GM10266 (cell line): ENCODE measurements around the gene PDZRN3.
"Not testable (repeated sequence)": the region's sequence is repeated elsewhere in the genome, so short reads cannot be mapped to it uniquely, and the experiment has no call there.

ENCODE experiments used
- DNase-seq: peaks from one replicate; pipeline ENCODE4 v3.0.0; 2012; ENCODE audit errors: extremely low spot score
- TF ChIP-seq, protein P1 (sequence below): IDR thresholded peaks from 2 replicates; pipeline ENCODE4 v1.5.1; 2012; ENCODE audit warnings: mild to moderate bottlenecking, low read depth; ENCODE audit not compliant: control insufficient read depth, insufficient read depth; ENCODE audit errors: missing control alignments

The PDZRN3 gene

DNA sequence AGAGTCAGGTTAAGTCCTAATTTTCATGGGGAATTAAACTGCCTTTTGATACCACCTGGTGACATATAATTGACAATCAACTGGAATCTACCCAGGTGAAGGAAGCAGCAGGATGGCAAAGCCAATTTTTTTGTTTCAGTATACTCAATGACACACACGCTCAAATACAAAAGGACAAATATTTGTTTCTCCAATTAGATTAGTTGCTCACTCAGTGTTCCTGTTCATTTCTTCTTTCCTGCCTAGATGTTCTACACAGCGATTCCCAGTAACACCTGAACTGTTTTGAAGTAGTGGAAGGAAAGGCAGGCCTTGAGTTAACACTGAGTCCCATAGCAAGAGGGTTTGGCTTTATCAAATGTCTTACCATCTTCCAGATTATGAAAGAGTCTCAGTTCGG, 157.5 kb downstream of the PDZRN3 start:
- TF ChIP-seq, protein P1, sequence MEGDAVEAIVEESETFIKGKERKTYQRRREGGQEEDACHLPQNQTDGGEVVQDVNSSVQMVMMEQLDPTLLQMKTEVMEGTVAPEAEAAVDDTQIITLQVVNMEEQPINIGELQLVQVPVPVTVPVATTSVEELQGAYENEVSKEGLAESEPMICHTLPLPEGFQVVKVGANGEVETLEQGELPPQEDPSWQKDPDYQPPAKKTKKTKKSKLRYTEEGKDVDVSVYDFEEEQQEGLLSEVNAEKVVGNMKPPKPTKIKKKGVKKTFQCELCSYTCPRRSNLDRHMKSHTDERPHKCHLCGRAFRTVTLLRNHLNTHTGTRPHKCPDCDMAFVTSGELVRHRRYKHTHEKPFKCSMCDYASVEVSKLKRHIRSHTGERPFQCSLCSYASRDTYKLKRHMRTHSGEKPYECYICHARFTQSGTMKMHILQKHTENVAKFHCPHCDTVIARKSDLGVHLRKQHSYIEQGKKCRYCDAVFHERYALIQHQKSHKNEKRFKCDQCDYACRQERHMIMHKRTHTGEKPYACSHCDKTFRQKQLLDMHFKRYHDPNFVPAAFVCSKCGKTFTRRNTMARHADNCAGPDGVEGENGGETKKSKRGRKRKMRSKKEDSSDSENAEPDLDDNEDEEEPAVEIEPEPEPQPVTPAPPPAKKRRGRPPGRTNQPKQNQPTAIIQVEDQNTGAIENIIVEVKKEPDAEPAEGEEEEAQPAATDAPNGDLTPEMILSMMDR, result no peak
- DNase-seq, result no peak

DNA sequence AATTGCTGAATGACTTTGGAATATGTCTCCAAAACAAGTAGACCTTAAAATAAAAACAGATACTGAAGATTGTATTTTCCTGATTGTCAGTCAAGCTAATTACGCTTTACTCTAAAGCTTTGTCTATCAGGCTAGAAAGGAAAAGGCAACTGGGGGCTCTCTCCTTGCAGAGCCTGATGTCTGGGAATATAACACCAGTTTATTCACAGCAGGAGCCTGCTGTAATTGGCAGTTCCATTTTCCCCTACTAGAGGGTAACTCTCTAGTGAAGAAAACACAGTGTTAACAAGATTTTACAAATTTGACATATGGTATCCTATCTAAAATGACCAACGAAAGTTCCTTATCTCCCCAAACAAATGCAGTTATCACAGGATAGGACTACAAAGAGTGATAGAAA, 158.8 kb downstream of the PDZRN3 start:
- TF ChIP-seq, protein P1, result no peak
- DNase-seq, result no peak

DNA sequence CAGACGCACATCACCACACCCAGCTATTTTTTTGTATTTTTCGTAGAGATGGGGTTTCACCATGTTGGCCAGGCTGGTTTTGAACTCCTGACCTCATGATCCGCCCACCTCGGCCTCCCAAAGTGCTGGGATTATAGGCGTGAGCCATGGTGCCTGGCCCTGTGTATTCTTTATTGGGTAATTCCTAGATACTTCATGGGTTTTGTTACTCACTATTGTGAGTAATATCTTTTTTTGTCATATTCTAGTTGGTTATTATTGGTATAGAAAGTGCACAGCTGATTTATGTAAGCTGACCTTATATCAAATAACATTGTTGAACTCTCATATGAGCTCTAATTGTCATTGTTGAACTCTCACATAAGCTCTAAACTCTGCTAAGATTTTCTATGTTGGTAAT, 160.6 kb downstream of the PDZRN3 start:
- not testable (repeated sequence) for DNase-seq

DNA sequence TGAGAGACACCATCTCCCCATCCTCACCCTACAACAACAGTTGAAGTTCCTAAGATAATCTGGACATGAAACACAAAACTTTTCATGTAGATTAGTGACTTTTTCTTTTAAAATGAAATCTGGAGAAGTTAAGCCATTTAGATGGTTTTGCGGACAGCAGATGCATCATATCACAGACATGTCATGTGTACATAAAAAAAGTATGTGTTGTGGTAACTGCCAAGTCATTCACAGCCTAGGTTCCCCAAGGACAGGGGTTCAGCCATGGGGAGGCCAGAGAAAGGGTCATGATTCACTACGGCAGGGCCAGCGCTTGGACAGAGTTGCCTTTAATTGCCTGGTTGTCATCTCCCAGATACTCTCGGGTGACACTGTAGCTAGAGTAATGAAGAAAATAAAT, 163.2 kb downstream of the PDZRN3 start:
- TF ChIP-seq, protein P1, result no peak
- no peak for DNase-seq

DNA sequence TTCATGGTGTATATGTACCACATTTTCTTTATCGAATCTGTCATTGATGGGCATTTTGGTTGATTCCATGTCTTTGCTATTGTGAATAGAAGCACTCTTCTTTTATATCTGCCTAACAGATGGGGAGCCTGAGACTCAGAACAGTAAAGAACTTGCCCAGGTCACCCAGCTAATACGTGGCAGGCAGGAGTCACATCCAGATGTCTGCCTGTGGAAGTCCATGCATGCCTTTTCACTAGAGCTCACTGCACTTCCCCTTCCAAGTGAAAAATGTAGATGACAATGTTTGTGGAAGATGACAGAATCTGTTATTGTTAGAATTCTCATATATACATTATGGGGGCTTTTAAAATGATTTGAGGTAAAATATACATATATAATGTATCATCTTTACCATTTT, 165.0 kb downstream of the PDZRN3 start:
- TF ChIP-seq, protein P1, result no peak
- DNase-seq, result no peak

DNA sequence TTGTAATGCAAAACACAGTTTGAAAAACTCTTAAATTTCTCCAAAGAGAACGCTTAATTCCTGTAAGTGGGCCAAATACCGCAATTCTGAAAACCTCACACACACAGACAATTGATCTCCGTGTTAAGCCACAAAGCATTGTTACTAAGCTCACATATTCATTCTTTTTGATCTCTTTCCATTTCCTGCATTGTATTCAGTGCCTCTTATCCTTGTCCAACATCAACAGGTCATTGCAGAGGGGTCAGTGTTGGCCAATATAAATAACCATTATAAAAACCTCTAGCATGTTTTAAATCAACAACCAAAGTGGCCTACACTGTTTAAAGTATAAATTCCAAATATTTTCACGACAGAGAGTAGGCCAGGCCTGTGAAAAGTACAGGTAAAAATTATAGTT, 171.1 kb downstream of the PDZRN3 start:
- DNase-seq, result no peak
- TF ChIP-seq, protein P1, result no peak

DNA sequence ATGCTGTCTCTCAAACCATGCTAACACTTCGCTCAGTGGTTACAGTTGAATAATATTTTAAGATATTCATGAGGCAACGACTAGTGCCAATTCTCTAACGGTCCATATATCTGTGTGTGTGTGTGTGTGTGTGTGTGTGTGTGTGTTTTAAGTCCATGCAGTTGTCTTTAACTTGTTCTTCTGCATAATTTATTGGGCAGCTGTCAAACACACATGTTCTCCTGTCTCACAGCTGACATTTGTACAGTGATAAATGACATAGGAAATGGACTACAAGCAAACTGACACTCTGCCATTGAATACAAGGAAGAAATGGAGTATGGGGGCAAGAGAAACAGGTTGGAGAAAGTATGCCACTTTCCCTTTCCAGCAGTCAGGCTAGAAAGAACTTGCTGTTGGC, 172.0 kb downstream of the PDZRN3 start:
- TF ChIP-seq, protein P1, result no peak
- no peak for DNase-seq

DNA sequence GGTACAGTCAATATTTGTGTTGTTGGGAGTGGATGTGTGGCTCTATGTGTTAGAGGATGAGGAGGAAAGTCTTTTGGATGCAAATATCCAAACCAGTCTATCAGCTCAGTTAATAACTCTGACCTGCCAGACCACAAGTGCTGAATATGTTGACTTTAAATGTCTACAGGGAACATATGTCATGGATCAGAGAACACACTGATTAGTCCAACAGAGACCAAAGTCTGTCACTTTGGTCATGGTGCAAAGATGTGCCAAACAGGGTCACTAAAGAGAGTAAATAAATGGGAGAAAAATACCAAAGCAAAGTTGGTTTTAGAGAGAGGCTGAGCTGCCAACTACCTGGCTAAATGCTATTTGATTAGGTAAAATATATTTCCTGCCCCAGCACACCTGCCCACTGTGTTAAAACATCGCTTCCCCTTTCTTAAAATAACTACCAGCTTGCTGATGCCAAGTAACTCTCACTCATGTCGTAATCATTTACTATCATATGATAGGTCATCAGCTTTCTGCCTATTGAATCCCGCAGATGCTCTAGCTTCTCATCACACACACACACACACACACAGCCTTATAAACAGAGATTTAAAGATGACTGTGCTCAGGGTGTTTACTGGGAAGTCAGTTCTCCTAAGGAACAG, 173.3 kb downstream of the PDZRN3 start:
- TF ChIP-seq, protein P1, result no peak
- DNase-seq, result no peak
